Sigmoid colon (tissue), 7 donors: Measurements from ENCODE around the gene ADAMTS7. TPM values are rescaled to one million over a fixed set of nuclear protein-coding genes. Genes with fewer than 3 reads are reported as not detected.
A peak's percentile ranks its signal among the peaks of the same experiment; 100 is the strongest.
"Not testable (repeated sequence)": the region's sequence is repeated elsewhere in the genome, so short reads cannot be mapped to it uniquely, and the experiment has no call there.

Experiments used
- DNase-seq: peaks from one replicate; pipeline ENCODE4 v3.0.0-alpha.2; 2019
- H3K27ac ChIP-seq, 4 donors: fragments of 200-600 bp; sonication (generic); one replicate each; pipeline ENCODE4 v1.5.1; 2016 to 2019; ENCODE audit warnings: mild to moderate bottlenecking in 1 of 4
- H3K27me3 ChIP-seq, 3 donors: fragments of 200-600 bp; sonication (generic); one replicate each; pipeline ENCODE4 v1.5.1; 2019; ENCODE audit warnings: mild to moderate bottlenecking in 1 of 3
- H3K36me3 ChIP-seq, 4 donors: fragments of 200-600 bp; sonication (generic); one replicate each; pipeline ENCODE4 v1.5.1; 2016 to 2019
- H3K4me1 ChIP-seq, 4 donors: fragments of 200-600 bp; sonication (generic); one replicate each; pipeline ENCODE4 v1.5.1; 2017 to 2019
- H3K4me3 ChIP-seq, 4 donors: fragments of 200-600 bp; sonication (generic); one replicate each; pipeline ENCODE4 v1.5.1; 2017 to 2019; ENCODE audit warnings: mild to moderate bottlenecking in 2 of 4, moderate library complexity in 1 of 4
- H3K9me3 ChIP-seq, 4 donors: fragments of 200-600 bp in 3 of 4; sonication (generic) in 3 of 4; one replicate each; pipeline versions ENCODE4 v1.5.1 to v1.6.1; 2013 to 2019
- EP300 ChIP-seq, 4 donors: sonication (generic); formaldehyde crosslinking; IDR thresholded peaks; one replicate each; pipeline ENCODE4 v1.6.1; 2017; ENCODE audit warnings: antibody characterized with exemption in 4 of 4
- POLR2A ChIP-seq, 2 donors: fragments of 450-650 bp; IDR thresholded peaks; one replicate each; pipeline ENCODE4 v1.6.1; 2016; ENCODE audit warnings: antibody characterized with exemption in 2 of 2, mild to moderate bottlenecking in 2 of 2, moderate library complexity in 2 of 2
- POLR2AphosphoS5 ChIP-seq, 4 donors: sonication (generic); formaldehyde crosslinking; IDR thresholded peaks; one replicate each; pipeline ENCODE4 v1.6.1; 2017; ENCODE audit warnings: antibody characterized with exemption in 4 of 4
- WGBS, 2 donors: extraction: QIAGEN DNeasy Blood & Tissue Kit; methylation state at CpG; one replicate each; pipeline ENCODE4 v1.1.7; 2013; 5-methylcytosine and 5-hydroxymethylcytosine counted together
- intact Hi-C: fragments of 100-400 bp; cut with DNase I; formaldehyde crosslinking; loops from one replicate; pipeline ENCODE4 v1.15.1; 2023
- polyA plus RNA-seq, 3 donors: library from polyadenylated mRNA; stranded (reverse); fragments of 200-250 nt; gene quantifications; one replicate each; pipeline ENCODE4 v1.2.3, GENCODE V29; 2013
- total RNA-seq, 4 donors: library from RNA; depleted of rRNA; stranded (reverse); fragments of >200 nt; gene quantifications; one replicate each; pipeline ENCODE4 v1.1.0, GENCODE V29; 2016
- TF ChIP-seq, protein P1 (sequence below), 4 experiments: fragments of 450-650 bp in 3 of 4; fragments of 200-600 bp in 1 of 4; IDR thresholded peaks; one replicate each; pipeline ENCODE4 v1.5.1; 2016 to 2019; ENCODE audit warnings: antibody characterized with exemption in 4 of 4, mild to moderate bottlenecking in 3 of 4, moderate library complexity in 2 of 4
- donor health status: healthy with polysubstance abuse.
- donor health status: Bipolar disorder and iron deficiency.
- donor health status: healthy.

ADAMTS7 gene
- total and polyA plus RNA-seq, 7 donors = 0.23 to 8.3 (median 1.8) TPM; not detected in 1

DNA sequence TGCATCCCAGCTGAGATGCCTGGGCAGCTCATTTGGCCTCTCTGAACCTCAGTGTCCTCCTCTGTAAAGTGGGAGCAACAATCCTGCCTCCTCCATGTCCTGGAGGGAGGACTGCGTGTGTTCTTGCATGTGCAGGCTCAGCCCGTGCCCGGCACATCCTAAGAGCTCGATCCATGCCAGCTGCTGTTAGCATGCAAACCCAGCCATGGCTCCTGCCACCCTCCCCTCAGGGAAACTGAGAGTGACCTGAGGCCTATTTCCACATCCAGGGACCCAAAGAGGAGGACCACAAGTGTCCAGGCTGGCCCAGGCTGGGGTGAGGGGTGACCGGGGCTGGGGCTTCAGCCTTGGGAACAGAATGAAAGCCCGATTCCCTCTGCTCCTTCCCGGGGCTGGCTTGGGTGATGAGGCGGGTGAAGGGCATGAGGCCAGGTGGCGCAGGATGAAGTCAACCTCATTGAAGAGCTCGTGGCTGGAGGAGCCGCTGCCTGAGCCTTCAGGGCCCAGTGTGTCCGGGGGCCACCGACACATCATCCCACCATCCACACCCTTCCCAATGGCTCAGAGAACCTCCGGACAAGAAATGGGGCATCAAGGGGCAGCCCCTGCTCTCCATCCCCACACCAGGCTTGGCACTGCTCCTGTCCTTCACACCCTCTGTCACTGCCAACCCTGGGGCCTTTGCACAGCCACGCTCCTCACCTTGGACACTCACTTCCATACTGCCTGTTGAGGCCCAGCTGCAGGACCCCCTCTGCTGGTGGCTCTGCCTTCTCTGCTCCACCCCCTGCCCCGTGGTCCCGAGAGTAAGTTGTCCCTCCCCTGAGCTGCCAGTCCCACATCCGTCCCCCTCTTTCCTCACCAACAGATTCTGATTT lies 42.5 kb downstream of the ADAMTS7 start:
- Histone ChIP-seq H3K4me3 (no peak overlapping the region), H3K27ac (no peak overlapping the region), H3K9me3 (no peaks in the 10 kb centered on the region), H3K4me1 (no peaks in the 10 kb centered on the region), H3K36me3 (no peaks in the 10 kb centered on the region), H3K27me3 (no peaks in the 10 kb centered on the region)
- DNase-seq = peak; percentile 59
- intact Hi-C loops = no loop called here
- 83 to 86% methylated on average over 18 of the region's 18 CpGs for WGBS, 2 donors
- TF ChIP-seq EP300 (IDR thresholded peaks at IDR 0.05) = no peak
- TF ChIP-seq, protein P1, sequence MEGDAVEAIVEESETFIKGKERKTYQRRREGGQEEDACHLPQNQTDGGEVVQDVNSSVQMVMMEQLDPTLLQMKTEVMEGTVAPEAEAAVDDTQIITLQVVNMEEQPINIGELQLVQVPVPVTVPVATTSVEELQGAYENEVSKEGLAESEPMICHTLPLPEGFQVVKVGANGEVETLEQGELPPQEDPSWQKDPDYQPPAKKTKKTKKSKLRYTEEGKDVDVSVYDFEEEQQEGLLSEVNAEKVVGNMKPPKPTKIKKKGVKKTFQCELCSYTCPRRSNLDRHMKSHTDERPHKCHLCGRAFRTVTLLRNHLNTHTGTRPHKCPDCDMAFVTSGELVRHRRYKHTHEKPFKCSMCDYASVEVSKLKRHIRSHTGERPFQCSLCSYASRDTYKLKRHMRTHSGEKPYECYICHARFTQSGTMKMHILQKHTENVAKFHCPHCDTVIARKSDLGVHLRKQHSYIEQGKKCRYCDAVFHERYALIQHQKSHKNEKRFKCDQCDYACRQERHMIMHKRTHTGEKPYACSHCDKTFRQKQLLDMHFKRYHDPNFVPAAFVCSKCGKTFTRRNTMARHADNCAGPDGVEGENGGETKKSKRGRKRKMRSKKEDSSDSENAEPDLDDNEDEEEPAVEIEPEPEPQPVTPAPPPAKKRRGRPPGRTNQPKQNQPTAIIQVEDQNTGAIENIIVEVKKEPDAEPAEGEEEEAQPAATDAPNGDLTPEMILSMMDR (IDR thresholded peaks at IDR 0.05) = no peak
- TF ChIP-seq POLR2A (IDR thresholded peaks at IDR 0.05) = no peak
- TF ChIP-seq POLR2AphosphoS5 (IDR thresholded peaks at IDR 0.05) = no peak

DNA sequence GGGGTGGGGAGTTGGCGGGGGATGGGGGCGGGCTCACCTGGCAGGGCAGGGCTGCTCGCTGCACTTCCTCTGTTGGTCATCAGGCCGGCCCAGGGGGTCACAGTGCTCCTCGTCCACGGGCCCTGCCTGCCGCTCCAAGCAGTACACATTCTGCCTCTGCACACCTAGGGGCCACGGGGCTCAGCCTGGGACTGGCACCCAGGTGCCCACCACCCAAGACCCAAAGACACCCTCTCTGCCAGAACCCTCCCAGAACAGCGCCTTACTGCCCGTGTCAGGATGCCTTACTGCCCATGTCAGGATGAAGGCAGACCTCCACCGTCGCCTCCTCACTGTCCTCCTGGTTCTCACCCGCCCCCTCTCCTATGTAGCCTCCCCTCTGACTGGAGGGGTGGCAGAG lies 43.2 kb downstream of the ADAMTS7 start:
- H3K36me3 ChIP-seq = no peaks in the 10 kb centered on the region
- no peaks in the 10 kb centered on the region for H3K9me3 ChIP-seq
- intact Hi-C loops = no loop called here
- no peaks in the 10 kb centered on the region for H3K27me3 ChIP-seq
- H3K4me1 ChIP-seq = no peaks in the 10 kb centered on the region
- WGBS, 2 donors = 74 to 83% methylated on average over 13 of the region's 13 CpGs
- TF ChIP-seq EP300 (IDR thresholded peaks at IDR 0.05) = no peak
- TF ChIP-seq POLR2AphosphoS5 (IDR thresholded peaks at IDR 0.05) = no peak
- TF ChIP-seq, protein P1 (IDR thresholded peaks at IDR 0.05) = no peak
- no peak for TF ChIP-seq POLR2A (IDR thresholded peaks at IDR 0.05)
- H3K27ac ChIP-seq = no peak overlapping the region
- no peak overlapping the region for H3K4me3 ChIP-seq
- DNase-seq = no peak

DNA sequence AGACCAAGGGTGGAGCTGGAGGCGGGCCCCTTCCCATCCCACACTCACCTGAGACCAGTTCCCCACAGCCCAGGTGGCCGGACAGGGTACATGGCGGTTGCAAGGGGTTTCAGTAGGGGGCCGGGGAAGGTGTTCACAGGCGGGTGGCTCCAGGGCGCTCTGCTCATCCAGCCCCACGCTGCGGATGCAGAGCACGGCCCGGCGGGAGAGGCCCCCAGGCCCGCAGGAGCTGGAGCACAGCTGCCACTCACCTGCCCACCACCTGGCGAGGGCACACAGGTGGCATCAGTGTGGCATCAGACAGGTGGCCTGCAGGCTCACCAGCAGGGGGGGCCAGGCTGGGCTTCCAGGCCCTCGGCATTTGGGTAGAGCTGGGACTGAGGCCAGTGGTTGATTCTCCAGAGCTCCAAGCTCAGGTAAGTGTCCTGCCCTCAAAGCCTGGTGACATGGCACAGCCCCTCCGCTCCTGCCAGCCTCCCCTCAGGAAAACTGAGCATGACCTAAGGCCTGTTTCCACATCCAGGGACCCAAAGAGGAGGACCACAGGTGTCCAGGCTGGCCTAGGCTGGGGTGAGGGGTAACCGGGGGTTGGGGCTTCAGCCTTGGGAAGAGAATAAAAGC lies 43.8 kb downstream of the ADAMTS7 start:
- WGBS, 2 donors = 78 to 91% methylated on average over 16 of the region's 16 CpGs
- H3K27ac ChIP-seq = no peak overlapping the region
- no peaks in the 10 kb centered on the region for H3K27me3 ChIP-seq
- no peaks in the 10 kb centered on the region for H3K36me3 ChIP-seq
- peak; percentile 46 for DNase-seq
- TF ChIP-seq POLR2A (IDR thresholded peaks at IDR 0.05) (no peak), POLR2AphosphoS5 (IDR thresholded peaks at IDR 0.05) (no peak), EP300 (IDR thresholded peaks at IDR 0.05) (no peak)
- TF ChIP-seq, protein P1 (IDR thresholded peaks at IDR 0.05) = no peak
- H3K9me3 ChIP-seq = no peaks in the 10 kb centered on the region
- H3K4me1 ChIP-seq = no peaks in the 10 kb centered on the region
- intact Hi-C loops = no loop called here
- H3K4me3 ChIP-seq = no peak overlapping the region

DNA sequence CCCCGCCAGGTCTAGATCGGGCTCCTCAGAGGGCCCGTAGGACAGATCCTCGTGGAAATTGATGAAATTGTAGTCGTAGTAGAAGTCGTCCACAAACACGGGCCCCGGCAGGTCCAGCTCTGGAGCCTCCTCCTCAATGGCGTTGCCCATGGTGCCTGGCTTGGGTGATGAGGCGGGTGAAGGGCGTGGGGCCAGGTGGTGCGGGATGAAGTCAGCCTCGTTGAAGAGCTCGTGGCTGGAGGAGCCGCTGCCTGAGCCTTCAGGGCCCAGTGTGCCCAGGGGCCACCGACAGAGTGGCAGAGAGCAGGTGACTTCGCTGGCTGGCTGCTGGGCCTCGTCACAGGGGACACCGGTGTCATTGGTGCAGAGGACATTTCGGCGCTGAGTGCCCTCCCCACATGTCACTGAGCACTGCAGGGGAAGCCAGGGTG lies 44.6 kb downstream of the ADAMTS7 start:
- 85 to 92% methylated on average over 21 of the region's 21 CpGs for WGBS, 2 donors
- intact Hi-C loops, H3K27me3 ChIP-seq, H3K4me1 ChIP-seq, H3K27ac ChIP-seq, H3K4me3 ChIP-seq, H3K9me3 ChIP-seq, H3K36me3 ChIP-seq: not testable (repeated sequence)
- DNase-seq = peak; percentile 46

DNA sequence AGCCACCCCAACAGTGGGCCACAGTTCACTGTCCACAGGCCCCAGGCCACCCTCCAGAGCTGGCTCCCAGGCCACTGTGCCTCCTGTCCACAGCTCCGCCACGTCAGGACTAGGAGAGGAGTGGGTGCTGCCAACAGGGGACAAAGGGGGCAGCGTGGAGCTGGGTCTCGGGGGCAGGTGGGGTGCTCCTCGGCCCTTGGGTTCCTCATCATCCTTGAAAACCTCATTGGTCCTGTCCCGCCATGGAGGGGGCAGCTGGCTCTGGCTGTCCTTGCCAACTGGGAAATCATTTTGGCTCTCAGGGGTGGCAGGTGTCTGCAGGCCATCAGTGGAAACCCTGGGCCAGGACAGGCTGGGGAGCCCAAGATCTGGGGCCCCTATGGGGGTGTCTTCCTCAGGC lies 45.2 kb downstream of the ADAMTS7 start:
- no peaks in the 10 kb centered on the region for H3K27me3 ChIP-seq

DNA sequence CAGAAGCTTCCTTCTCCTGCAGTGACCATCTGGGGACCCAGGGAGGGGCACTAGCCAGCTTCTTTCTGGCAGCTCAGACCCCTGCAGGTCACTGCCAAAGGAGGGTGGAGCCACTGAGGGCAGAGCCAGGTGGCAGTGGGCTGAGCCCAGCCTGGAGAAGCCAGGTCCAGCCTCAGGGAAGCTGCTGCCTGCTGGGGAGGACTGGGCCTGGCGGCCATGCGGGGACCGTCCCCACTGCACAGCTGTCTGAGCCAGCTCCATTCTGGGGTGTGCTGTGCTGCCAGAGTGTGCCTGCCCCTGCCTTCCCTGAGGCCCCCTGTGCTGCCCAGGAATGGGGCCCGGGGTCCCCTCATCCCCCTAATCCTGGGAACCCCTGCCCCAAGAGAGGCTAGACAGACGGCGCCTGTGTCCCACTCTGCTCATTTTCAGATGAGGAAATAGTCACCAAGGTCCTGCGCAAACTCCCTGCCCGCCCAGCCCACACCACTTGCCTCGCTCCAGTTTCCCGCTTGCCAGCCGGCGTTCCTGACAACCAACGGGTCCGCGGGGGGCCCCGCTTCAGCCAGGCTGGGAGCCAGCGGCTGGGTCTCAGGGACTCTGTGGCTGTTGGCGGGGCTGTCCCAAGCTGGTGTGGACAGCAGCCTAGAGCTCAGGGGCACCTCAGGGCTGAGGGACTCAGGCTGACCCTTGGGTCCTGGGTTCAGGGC lies 46.0 kb downstream of the ADAMTS7 start:
- H3K36me3 ChIP-seq, H3K4me3 ChIP-seq, H3K27ac ChIP-seq, H3K4me1 ChIP-seq, intact Hi-C loops, H3K9me3 ChIP-seq, H3K27me3 ChIP-seq: not testable (repeated sequence)
- DNase-seq = peak; percentile 58
- WGBS, 2 donors = 83 to 87% methylated on average over 18 of the region's 18 CpGs

More for the DNA sequence above, 45.2 kb downstream of the ADAMTS7 start:
- intact Hi-C loops = no loop called here
- 89 to 92% methylated on average over 6 of the region's 6 CpGs for WGBS, 2 donors
- Histone ChIP-seq H3K4me1 (peaks cover 0 to 4% (median 0%) of the 10 kb centered on the region in 4 donors), H3K9me3 (no peaks in the 10 kb centered on the region), H3K27ac (no peak overlapping the region), H3K4me3 (no peak overlapping the region), H3K36me3 (no peaks in the 10 kb centered on the region)
- TF ChIP-seq POLR2AphosphoS5 (IDR thresholded peaks at IDR 0.05) (no peak), EP300 (IDR thresholded peaks at IDR 0.05) (no peak), POLR2A (IDR thresholded peaks at IDR 0.05) (no peak)
- TF ChIP-seq, protein P1 (IDR thresholded peaks at IDR 0.05) = no peak
- DNase-seq = peak; percentile 55

DNA sequence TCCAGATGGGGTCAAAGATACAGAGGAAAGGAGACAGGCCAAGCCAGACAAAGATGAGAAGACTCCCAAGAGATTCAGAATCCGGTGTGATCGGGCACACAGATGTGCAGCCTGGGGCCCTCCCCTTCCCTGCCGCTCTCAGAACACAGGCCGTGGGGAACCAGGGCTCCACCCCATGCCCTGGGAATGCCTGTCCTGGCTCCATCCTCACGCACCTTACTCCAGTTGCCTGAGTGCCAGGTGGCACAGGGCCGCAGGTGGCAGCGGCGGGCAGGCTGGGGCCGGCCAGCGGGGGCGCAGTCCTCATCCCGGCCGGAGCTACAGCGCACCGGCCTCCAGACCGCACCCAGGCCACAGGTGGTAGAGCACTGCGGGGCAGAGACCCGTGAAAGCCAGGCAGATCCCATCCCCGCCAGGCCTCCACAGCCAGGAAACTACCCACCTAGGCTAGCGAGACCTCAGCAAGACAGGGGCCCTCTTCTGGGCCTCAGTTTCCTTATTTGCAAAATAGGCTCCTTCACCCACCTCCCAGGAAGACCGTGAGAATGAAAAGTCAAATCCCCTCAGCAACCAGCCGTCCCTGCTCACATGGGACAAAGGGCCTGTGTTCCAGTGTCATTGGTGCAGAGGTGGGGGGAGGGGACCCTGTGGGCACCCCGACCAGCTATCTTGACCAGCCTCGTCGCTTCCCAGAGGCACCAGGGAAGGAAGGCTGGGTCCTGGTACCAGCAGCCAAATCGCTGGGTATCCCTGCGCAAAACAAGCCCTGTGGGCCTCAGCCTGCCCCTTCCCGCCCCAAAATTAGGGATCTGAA lies 46.7 kb downstream of the ADAMTS7 start:
- not testable (repeated sequence) for H3K4me3 ChIP-seq, H3K36me3 ChIP-seq, H3K27me3 ChIP-seq, H3K9me3 ChIP-seq, H3K27ac ChIP-seq
- peaks cover 0 to 15% (median 9%) of the 10 kb centered on the region in 4 donors for H3K4me1 ChIP-seq
- WGBS, 2 donors = 62 to 90% methylated on average over 28 of the region's 28 CpGs
- DNase-seq = peak; percentile 53
- intact Hi-C loops = loop anchor here (5.0 kb wide), 1 partner anchor 108 kb away; the partner anchor contains the start of gene MORF4L1
